LNCaP clone FGC (cell line): ENCODE results near the gene CHST8.

ENCODE experiments used
- DNase-seq: peaks from one replicate; pipeline ENCODE4 v3.0.0-alpha.2; 2011; ENCODE audit warnings: low read depth
- H3K4me3 ChIP-seq: 2 replicates; pipeline ENCODE4 v1.5.1; 2011; ENCODE audit warnings: mild to moderate bottlenecking, low read depth, low read length, control low read depth
- CTCF ChIP-seq: IDR thresholded peaks from 2 replicates; pipeline ENCODE4 v1.5.1; 2012; ENCODE audit warnings: mild to moderate bottlenecking; ENCODE audit not compliant: control insufficient read depth, insufficient read depth; ENCODE audit errors: extremely low read depth

CHST8 gene

GRCh38 chr19:33777351-33777750 lies 155.6 kb downstream of the CHST8 start:
- no peak for TF ChIP-seq CTCF
- no peak for DNase-seq
- H3K4me3 ChIP-seq: no peak overlapping the region

GRCh38 chr19:33777753-33778088 lies 156.0 kb downstream of the CHST8 start:
- DNase-seq: no peak
- no peak for TF ChIP-seq CTCF
- H3K4me3 ChIP-seq: no peak overlapping the region

- DNase-seq: peak; percentile 21
- peak; percentile 100 for TF ChIP-seq CTCF
- peak overlapping the region; percentile 38 for H3K4me3 ChIP-seq
Observed at GRCh38 chr19:33778089-33778791, 156.5 kb downstream of the CHST8 start.

GRCh38 chr19:33779849-33780248 lies 158.1 kb downstream of the CHST8 start:
- no peak for TF ChIP-seq CTCF
- H3K4me3 ChIP-seq: no peak overlapping the region
- DNase-seq: no peak

GRCh38 chr19:33780251-33780650 lies 158.5 kb downstream of the CHST8 start:
- no peak for DNase-seq
- H3K4me3 ChIP-seq: no peak overlapping the region
- no peak for TF ChIP-seq CTCF

GRCh38 chr19:33780746-33781145 lies 159.0 kb downstream of the CHST8 start:
- no peak for DNase-seq
- no peak overlapping the region for H3K4me3 ChIP-seq
- TF ChIP-seq CTCF: no peak

- no peak for TF ChIP-seq CTCF
- no peak for DNase-seq
- no peak overlapping the region for H3K4me3 ChIP-seq
Observed at GRCh38 chr19:33781415-33781935, 159.7 kb downstream of the CHST8 start.
